ENCODE results near the gene MAP3K21.

Gene MAP3K21

GRCh38 chr1:233293556-233294446 is 33.7 kb upstream of the MAP3K21 start:
- Histone ChIP-seq H3K4me2 (ENCODE audit: insufficient read depth, low read length) (peak overlapping the region; percentile 91; the same call in 1 of the 2 replicates), H3K27ac (ENCODE audit: low read length) (no peak overlapping the region), H3K4me1 (ENCODE audit: insufficient read depth, low read length) (peaks cover 35% of the 10 kb centered on the region), H4K20me1 (ENCODE audit: insufficient read depth, low read length) (no peaks in the 10 kb centered on the region), H3K79me2 (ENCODE audit: insufficient read depth, low read length) (peaks cover 3% of the 10 kb centered on the region; the same call in 1 of the 2 replicates), H3K4me3 (ENCODE audit: low read depth in 1 of 2, low read length in 2 of 2) (no peak overlapping the region; a peak in 1 of 4 replicates), H2AFZ (ENCODE audit: low read depth, low read length) (no peak overlapping the region), H3K9me3 (ENCODE audit: insufficient read depth, low read length, severe bottlenecking) (no peaks in the 10 kb centered on the region), H3K27me3 (ENCODE audit: insufficient read depth, low read length, poor library complexity) (no peaks in the 10 kb centered on the region), H3K36me3 (ENCODE audit: insufficient read depth, low read length) (no peaks in the 10 kb centered on the region), H3K9ac (ENCODE audit: low read depth, low read length) (no peak overlapping the region)
- ATAC-seq (ENCODE audit: insufficient read depth, low read depth) (no peak), DNase-seq (no peak)
- no peak for TF ChIP-seq CTCF (IDR thresholded peaks at IDR 0.05; ENCODE audit: borderline replicate concordance, extremely low read depth, low read length, poor library complexity, severe bottlenecking)
- TF ChIP-seq EZH2 (IDR thresholded peaks at IDR 0.05; ENCODE audit: borderline replicate concordance, low read depth, low read length, severe bottlenecking), result no peak

- Histone ChIP-seq H3K27me3 (ENCODE audit: insufficient read depth, low read length, poor library complexity) (no peaks in the 10 kb centered on the region), H3K4me1 (ENCODE audit: insufficient read depth, low read length) (peaks cover 35% of the 10 kb centered on the region), H3K9me3 (ENCODE audit: insufficient read depth, low read length, severe bottlenecking) (no peaks in the 10 kb centered on the region), H4K20me1 (ENCODE audit: insufficient read depth, low read length) (no peaks in the 10 kb centered on the region), H3K79me2 (ENCODE audit: insufficient read depth, low read length) (peaks cover 3% of the 10 kb centered on the region; the same call in 1 of the 2 replicates), H2AFZ (ENCODE audit: low read depth, low read length) (peak overlapping the region; percentile 84), H3K4me3 (ENCODE audit: low read depth in 1 of 2, low read length in 2 of 2) (peak overlapping the region; percentile 50 to 79; a peak in 3 of 4 replicates), H3K27ac (ENCODE audit: low read length) (peak overlapping the region; percentile 71), H3K4me2 (ENCODE audit: insufficient read depth, low read length) (peak overlapping the region; percentile 91), H3K36me3 (ENCODE audit: insufficient read depth, low read length) (no peaks in the 10 kb centered on the region), H3K9ac (ENCODE audit: low read depth, low read length) (peak overlapping the region; percentile 67)
- peak; percentile 69 for DNase-seq
- no peak for TF ChIP-seq EZH2 (IDR thresholded peaks at IDR 0.05; ENCODE audit: borderline replicate concordance, low read depth, low read length, severe bottlenecking)
- peak; percentile 87 for ATAC-seq (ENCODE audit: insufficient read depth, low read depth)
These were observed 32.6 kb upstream of the MAP3K21 start for GRCh38 chr1:233294913-233295236.

- peak within 1 kb of the TSS; percentile 84 for H2AFZ ChIP-seq (ENCODE audit: low read depth, low read length)
- H3K4me1 ChIP-seq (ENCODE audit: insufficient read depth, low read length), result peaks cover 35% of the 10 kb centered on the region
- no peaks in the 10 kb centered on the region for H3K9me3 ChIP-seq (ENCODE audit: insufficient read depth, low read length, severe bottlenecking)
- no peaks in the 10 kb centered on the region for H4K20me1 ChIP-seq (ENCODE audit: insufficient read depth, low read length)
- peak within 1 kb of the TSS; percentile 67 for H3K9ac ChIP-seq (ENCODE audit: low read depth, low read length)
- H3K36me3 ChIP-seq (ENCODE audit: insufficient read depth, low read length), result no peaks in the 10 kb centered on the region
- peaks cover 3% of the 10 kb centered on the region; the same call in 1 of the 2 replicates for H3K79me2 ChIP-seq (ENCODE audit: insufficient read depth, low read length)
- TF ChIP-seq CTCF (IDR thresholded peaks at IDR 0.05; ENCODE audit: borderline replicate concordance, extremely low read depth, low read length, poor library complexity, severe bottlenecking) (no peak), EZH2 (IDR thresholded peaks at IDR 0.05; ENCODE audit: borderline replicate concordance, low read depth, low read length, severe bottlenecking) (no peak)
- H3K27me3 ChIP-seq (ENCODE audit: insufficient read depth, low read length, poor library complexity), result no peaks in the 10 kb centered on the region
- H3K4me3 ChIP-seq (ENCODE audit: low read depth in 1 of 2, low read length in 2 of 2), result peak within 1 kb of the TSS; percentile 50 to 79
- ATAC-seq (ENCODE audit: insufficient read depth, low read depth) (peak; percentile 84), DNase-seq (peak; percentile 76)
- H3K27ac ChIP-seq (ENCODE audit: low read length), result peak within 1 kb of the TSS; percentile 71
- peak within 1 kb of the TSS; percentile 91 for H3K4me2 ChIP-seq (ENCODE audit: insufficient read depth, low read length)
These were observed 32.1 kb upstream of the MAP3K21 start, which contains the start of gene PCNX2 for GRCh38 chr1:233295237-233295974. Gene PCNX2 (minus strand): TSS chr1:233295725. CDS start chr1:233295478, 247 bp downstream.
